Measurements from ENCODE around the gene PTPRK. TPM values are rescaled to one million over a fixed set of nuclear protein-coding genes. Genes with fewer than 3 reads are reported as not detected.

Gene PTPRK
- total and polyA plus RNA-seq, 2 of the 8 experiments (the other 6 are each of a cell fraction or from before 2014, with no cell fraction given), result 11.4 to 47.3 TPM

DNA sequence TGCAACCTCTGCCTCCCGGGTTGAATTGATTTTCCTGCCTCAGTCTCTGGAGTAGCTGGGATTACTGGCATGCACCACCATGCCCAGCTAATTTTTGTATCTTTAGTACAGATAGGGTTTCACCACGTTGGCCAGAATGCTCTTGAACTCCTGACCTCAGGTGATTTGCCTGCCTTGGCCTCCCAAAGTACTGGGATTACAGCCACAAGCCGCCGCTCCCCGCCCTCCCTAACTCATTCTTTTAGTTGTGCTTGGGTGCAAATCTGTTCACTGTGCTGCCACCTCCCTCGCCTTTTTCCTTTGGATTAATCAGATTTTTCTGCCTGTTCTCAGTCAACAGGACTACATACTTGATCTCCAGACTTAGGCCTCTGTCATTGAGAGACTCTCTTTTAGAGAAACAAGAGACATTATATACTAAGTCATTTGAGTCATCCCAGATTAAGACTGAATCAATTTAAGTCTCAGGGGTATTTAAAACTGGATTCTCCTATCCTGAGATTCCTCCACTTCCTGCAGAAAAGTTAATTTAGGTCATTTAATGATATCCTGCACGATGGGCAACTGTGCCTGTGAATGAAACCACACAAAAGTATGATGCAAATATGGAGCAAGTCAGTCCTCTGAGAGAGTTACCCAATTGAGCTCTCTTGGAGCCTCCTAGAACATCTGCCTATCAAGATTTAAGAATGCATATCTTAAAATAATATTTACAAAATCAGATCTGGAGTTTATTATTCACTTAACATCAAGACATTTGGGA, 483.4 kb downstream of the PTPRK start (continued):
- no peak for TF ChIP-seq ATF2 (IDR thresholded peaks at IDR 0.05; ENCODE audit: low read length)
- TF ChIP-seq, protein P1, sequence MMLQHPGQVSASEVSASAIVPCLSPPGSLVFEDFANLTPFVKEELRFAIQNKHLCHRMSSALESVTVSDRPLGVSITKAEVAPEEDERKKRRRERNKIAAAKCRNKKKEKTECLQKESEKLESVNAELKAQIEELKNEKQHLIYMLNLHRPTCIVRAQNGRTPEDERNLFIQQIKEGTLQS (IDR thresholded peaks at IDR 0.05; ENCODE audit: insufficient read depth, low read depth, low read length), result no peak
- TF ChIP-seq EP300 (IDR thresholded peaks at IDR 0.05; ENCODE audit: borderline replicate concordance in 1 of 2, low read depth in 2 of 2, low read length in 2 of 2), result no peak
- TF ChIP-seq GABPA (IDR thresholded peaks at IDR 0.05; ENCODE audit: borderline replicate concordance, insufficient read depth, low read length), result no peak
- no peak for TF ChIP-seq SP4 (IDR thresholded peaks at IDR 0.05; ENCODE audit: low read length)
- TF ChIP-seq SRF (IDR thresholded peaks at IDR 0.05; ENCODE audit: low read depth, low read length), result no peak
